ENCODE data around the gene BLOC1S6. TPM values are rescaled to one million over a fixed set of nuclear protein-coding genes. Genes with fewer than 3 reads are reported as not detected.

BLOC1S6 gene
- total and polyA plus RNA-seq, 2 of the 13 experiments (the other 11 are each of a cell fraction or from before 2014, with no cell fraction given) = 11.8 to 44.3 TPM

GRCh38 chr15:45587095-45587862 lies at the start of gene BLOC1S6 (continued):
- TF ChIP-seq ZNF318 (CRISPR knock-in tag; IDR thresholded peaks at IDR 0.05) = peak; percentile 59; the same call in 1 of the 2 replicates
- no peak; the same call in 1 of the 2 replicates for TF ChIP-seq PPARG (CRISPR knock-in tag; conservative IDR thresholded peaks at IDR 0.05)
- 0 out of 2 replicates have a peak, but pooled peaks have one; percentile 47 for TF ChIP-seq ZBTB34 (CRISPR knock-in tag; IDR thresholded peaks at IDR 0.05)
- 0 out of 2 replicates have a peak, but pooled peaks have one; percentile 49 for TF ChIP-seq BRCA1 (CRISPR knock-in tag; IDR thresholded peaks at IDR 0.05)
- TF ChIP-seq HIVEP1 (CRISPR knock-in tag; IDR thresholded peaks at IDR 0.05) = peak; percentile 28; the same call in 1 of the 2 replicates
- TF ChIP-seq ZNF790 (CRISPR knock-in tag; IDR thresholded peaks at IDR 0.05; ENCODE audit: borderline replicate concordance) = peak; percentile 95
- TF ChIP-seq ZBTB25 (CRISPR knock-in tag; IDR thresholded peaks at IDR 0.05) = peak; percentile 69; the same call in 1 of the 2 replicates
- peak; percentile 18 for TF ChIP-seq CCAR2 (optimal IDR thresholded peaks at IDR 0.05; ENCODE audit: low read depth, low read length)
- TF ChIP-seq MTA3 (CRISPR knock-in tag; IDR thresholded peaks at IDR 0.05) = no peak
- TF ChIP-seq ZNF234 (CRISPR knock-in tag; conservative IDR thresholded peaks at IDR 0.05) = no peak
- 0 out of 2 replicates have a peak, but pooled peaks have one; percentile 30 for TF ChIP-seq JUN (CRISPR knock-in tag; IDR thresholded peaks at IDR 0.05)
- 0 out of 2 replicates have a peak, but pooled peaks have one; percentile 82 for TF ChIP-seq FOXO4 (CRISPR knock-in tag; conservative IDR thresholded peaks at IDR 0.05)
- no peak for TF ChIP-seq NFE2 (CRISPR knock-in tag; IDR thresholded peaks at IDR 0.05)

Measured in HepG2 (cell line).